ENCODE data around the gene SLC39A12. TPM values are rescaled to one million over a fixed set of nuclear protein-coding genes. Genes with fewer than 3 reads are reported as not detected.

Gene SLC39A12
- total and polyA plus RNA-seq, 2 donors, result 0.04 TPM; not detected in 1

GRCh38 chr10:17984056-17984455 lies 32.3 kb downstream of the SLC39A12 start:
- no peak overlapping the region for H3K4me3 ChIP-seq (ENCODE audit: low read depth, low read length)
- WGBS, result 65% methylated on average over 1 of the region's 1 CpG
- DNase-seq (ENCODE audit: extremely low spot score), result no peak
- H3K4me1 ChIP-seq (ENCODE audit: insufficient read depth), result no peaks in the 10 kb centered on the region
- H3K27ac ChIP-seq (ENCODE audit: low read depth), result no peak overlapping the region
- H3K36me3 ChIP-seq (ENCODE audit: insufficient read depth), result no peaks in the 10 kb centered on the region

- DNase-seq (ENCODE audit: extremely low spot score), result no peak
- WGBS, result 87% methylated on average over 4 of the region's 4 CpGs
- Histone ChIP-seq H3K27ac (ENCODE audit: low read depth) (no peak overlapping the region), H3K4me3 (ENCODE audit: low read depth, low read length) (no peak overlapping the region), H3K36me3 (ENCODE audit: insufficient read depth) (no peaks in the 10 kb centered on the region), H3K4me1 (ENCODE audit: insufficient read depth) (no peaks in the 10 kb centered on the region)
These were observed 32.8 kb downstream of the SLC39A12 start for GRCh38 chr10:17984563-17984962.

- Histone ChIP-seq H3K4me3 (ENCODE audit: low read depth, low read length) (no peak overlapping the region), H3K27ac (ENCODE audit: low read depth) (no peak overlapping the region), H3K4me1 (ENCODE audit: insufficient read depth) (no peaks in the 10 kb centered on the region), H3K36me3 (ENCODE audit: insufficient read depth) (no peaks in the 10 kb centered on the region)
- 87% methylated on average over 6 of the region's 6 CpGs for WGBS
- DNase-seq (ENCODE audit: extremely low spot score), result no peak
These were observed 38.4 kb downstream of the SLC39A12 start for GRCh38 chr10:17989908-17990767.

GRCh38 chr10:17992266-17992665 lies 40.5 kb downstream of the SLC39A12 start:
- no peak overlapping the region for H3K4me3 ChIP-seq (ENCODE audit: low read depth, low read length)
- no peaks in the 10 kb centered on the region for H3K4me1 ChIP-seq (ENCODE audit: insufficient read depth)
- H3K27ac ChIP-seq (ENCODE audit: low read depth), result no peak overlapping the region
- no peak for DNase-seq (ENCODE audit: extremely low spot score)
- no peaks in the 10 kb centered on the region for H3K36me3 ChIP-seq (ENCODE audit: insufficient read depth)

GRCh38 chr10:17993361-17993760 lies 41.6 kb downstream of the SLC39A12 start:
- H3K27ac ChIP-seq (ENCODE audit: low read depth), result no peak overlapping the region
- no peaks in the 10 kb centered on the region for H3K36me3 ChIP-seq (ENCODE audit: insufficient read depth)
- 45% methylated on average over 3 of the region's 3 CpGs for WGBS
- DNase-seq (ENCODE audit: extremely low spot score), result no peak
- no peaks in the 10 kb centered on the region for H3K4me1 ChIP-seq (ENCODE audit: insufficient read depth)
- no peak overlapping the region for H3K4me3 ChIP-seq (ENCODE audit: low read depth, low read length)

GRCh38 chr10:18000601-18001000 lies 48.9 kb downstream of the SLC39A12 start:
- H3K4me1 ChIP-seq (ENCODE audit: insufficient read depth), result no peaks in the 10 kb centered on the region
- DNase-seq (ENCODE audit: extremely low spot score), result no peak
- H3K4me3 ChIP-seq (ENCODE audit: low read depth, low read length), result no peak overlapping the region
- no peaks in the 10 kb centered on the region for H3K36me3 ChIP-seq (ENCODE audit: insufficient read depth)
- WGBS, result 80% methylated on average over 2 of the region's 2 CpGs
- H3K27ac ChIP-seq (ENCODE audit: low read depth), result no peak overlapping the region

GRCh38 chr10:18005445-18005780 lies 53.7 kb downstream of the SLC39A12 start:
- H3K4me3 ChIP-seq (ENCODE audit: low read depth, low read length), result no peak overlapping the region
- no peak overlapping the region for H3K27ac ChIP-seq (ENCODE audit: low read depth)
- DNase-seq (ENCODE audit: extremely low spot score), result no peak
- no peaks in the 10 kb centered on the region for H3K36me3 ChIP-seq (ENCODE audit: insufficient read depth)
- 47% methylated on average over 3 of the region's 3 CpGs for WGBS
- H3K4me1 ChIP-seq (ENCODE audit: insufficient read depth), result no peaks in the 10 kb centered on the region

GRCh38 chr10:18005781-18006456 lies 54.2 kb downstream of the SLC39A12 start:
- Histone ChIP-seq H3K4me3 (ENCODE audit: low read depth, low read length) (no peak overlapping the region), H3K4me1 (ENCODE audit: insufficient read depth) (no peaks in the 10 kb centered on the region), H3K36me3 (ENCODE audit: insufficient read depth) (no peaks in the 10 kb centered on the region), H3K27ac (ENCODE audit: low read depth) (no peak overlapping the region)
- 22% methylated on average over 6 of the region's 6 CpGs for WGBS
- DNase-seq (ENCODE audit: extremely low spot score), result peak; percentile 13

- Histone ChIP-seq H3K27ac (ENCODE audit: low read depth) (no peak overlapping the region), H3K4me1 (ENCODE audit: insufficient read depth) (no peaks in the 10 kb centered on the region), H3K36me3 (ENCODE audit: insufficient read depth) (no peaks in the 10 kb centered on the region), H3K4me3 (ENCODE audit: low read depth, low read length) (no peak overlapping the region)
- no peak for DNase-seq (ENCODE audit: extremely low spot score)
- WGBS, result 36% methylated on average over 1 of the region's 1 CpG
These were observed 57.3 kb downstream of the SLC39A12 start for GRCh38 chr10:18008986-18009385.

GRCh38 chr10:18010050-18010449 lies 58.3 kb downstream of the SLC39A12 start:
- H3K27ac ChIP-seq (ENCODE audit: low read depth), result no peak overlapping the region
- H3K36me3 ChIP-seq (ENCODE audit: insufficient read depth), result no peaks in the 10 kb centered on the region
- DNase-seq (ENCODE audit: extremely low spot score), result no peak
- 77% methylated on average over 2 of the region's 2 CpGs for WGBS
- no peak overlapping the region for H3K4me3 ChIP-seq (ENCODE audit: low read depth, low read length)
- no peaks in the 10 kb centered on the region for H3K4me1 ChIP-seq (ENCODE audit: insufficient read depth)

GRCh38 chr10:18020523-18020922 lies 68.8 kb downstream of the SLC39A12 start:
- Histone ChIP-seq H3K4me1 (ENCODE audit: insufficient read depth) (no peaks in the 10 kb centered on the region), H3K36me3 (ENCODE audit: insufficient read depth) (no peaks in the 10 kb centered on the region), H3K27ac (ENCODE audit: low read depth) (no peak overlapping the region), H3K4me3 (ENCODE audit: low read depth, low read length) (no peak overlapping the region)
- 84% methylated on average over 1 of the region's 1 CpG for WGBS
- no peak for DNase-seq (ENCODE audit: extremely low spot score)

GRCh38 chr10:18021725-18022480 lies 70.2 kb downstream of the SLC39A12 start:
- no peak for DNase-seq (ENCODE audit: extremely low spot score)
- WGBS, result 0% methylated on average over 2 of the region's 2 CpGs
- Histone ChIP-seq H3K36me3 (ENCODE audit: insufficient read depth) (no peaks in the 10 kb centered on the region), H3K4me3 (ENCODE audit: low read depth, low read length) (no peak overlapping the region), H3K4me1 (ENCODE audit: insufficient read depth) (no peaks in the 10 kb centered on the region), H3K27ac (ENCODE audit: low read depth) (no peak overlapping the region)

GRCh38 chr10:18043148-18044006 lies 91.7 kb downstream of the SLC39A12 start:
- Histone ChIP-seq H3K36me3 (ENCODE audit: insufficient read depth) (no peaks in the 10 kb centered on the region), H3K4me1 (ENCODE audit: insufficient read depth) (no peaks in the 10 kb centered on the region), H3K4me3 (ENCODE audit: low read depth, low read length) (no peak overlapping the region), H3K27ac (ENCODE audit: low read depth) (no peak overlapping the region)
- DNase-seq (ENCODE audit: extremely low spot score), result no peak
- WGBS, result 57% methylated on average over 4 of the region's 4 CpGs
